Stimulated activated CD8-positive, alpha-beta memory T cell treated with anti-CD3 and anti-CD28 coated beads, Interleukin-7, amount 100 ng/mL, for 24 hours (primary cell): Measurements from ENCODE around the gene HSPH1.

Experiments
- DNase-seq: peaks from one replicate; pipeline ENCODE4 v3.0.0-alpha.2; 2020; ENCODE audit warnings: low read depth

The HSPH1 gene

DNA sequence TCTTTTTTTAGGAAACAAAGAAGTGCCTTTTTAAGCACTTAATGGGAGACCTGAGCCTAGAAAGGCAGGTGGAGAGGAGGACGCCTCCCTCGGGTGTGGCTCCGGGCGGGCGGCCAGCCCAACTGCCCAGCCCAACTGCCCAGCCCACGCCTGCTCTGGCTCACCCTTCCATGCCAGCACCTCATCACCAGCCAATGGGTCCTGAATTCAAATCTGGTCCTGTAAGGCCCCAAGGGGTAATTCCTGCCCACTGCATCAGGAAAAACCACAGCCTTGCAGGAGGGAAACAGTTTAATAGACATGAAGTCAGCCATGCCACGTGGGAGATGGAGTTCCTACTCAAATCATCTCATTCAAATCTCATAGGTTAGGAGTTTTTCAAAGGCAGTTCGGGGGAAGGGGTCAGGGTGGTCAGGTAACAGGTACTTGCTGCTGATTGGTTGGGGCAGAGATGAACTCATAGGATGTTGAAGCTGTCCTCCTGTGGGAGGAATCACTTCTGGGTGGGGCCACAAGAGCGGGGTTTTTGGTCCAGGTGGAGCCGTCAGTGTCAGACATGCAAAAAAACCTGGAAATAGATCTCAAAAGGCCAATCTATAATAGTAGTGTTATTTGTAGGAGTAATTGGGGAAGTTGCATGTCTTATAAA, 64.9 kb downstream of the HSPH1 start:
- DNase-seq: no peak

- DNase-seq: no peak
Measured at GRCh38 chr13:31094331-31095015, 67.2 kb downstream of the HSPH1 start.

DNA sequence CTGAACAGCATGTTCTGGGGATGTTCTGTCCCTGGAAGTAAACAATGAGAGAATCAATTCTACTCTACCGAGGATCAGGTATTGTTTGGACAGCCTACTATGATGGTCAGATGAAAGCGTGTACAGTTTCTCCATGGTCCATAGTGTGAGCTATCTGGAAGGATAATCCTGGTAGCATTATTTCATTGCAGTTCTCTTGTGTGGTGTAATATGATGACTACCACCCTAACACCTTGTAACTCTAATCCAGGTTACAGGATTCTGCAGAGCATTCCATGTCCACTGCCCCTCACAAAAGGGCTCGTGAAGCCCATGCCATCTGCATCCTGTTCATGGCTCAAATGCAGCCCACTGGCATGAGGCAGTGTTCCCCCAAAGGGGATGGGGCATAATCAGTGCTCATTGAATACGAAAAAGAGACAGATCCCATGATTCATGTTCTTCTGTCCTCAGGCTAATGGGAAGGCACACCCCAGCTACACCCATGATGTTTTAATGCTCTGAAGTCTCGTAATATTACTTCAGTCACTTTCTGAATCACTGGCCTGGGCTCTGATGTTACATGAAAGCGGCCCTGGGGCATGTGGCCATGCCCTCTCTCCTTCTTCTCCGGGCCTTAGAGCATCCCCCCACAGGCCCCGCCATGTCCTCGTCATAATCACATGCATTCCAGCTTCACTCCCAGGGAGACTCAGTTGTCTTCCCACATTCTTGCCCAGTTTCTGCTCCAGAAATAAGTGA, 68.4 kb downstream of the HSPH1 start:
- DNase-seq: no peak

- no peak for DNase-seq
Measured at GRCh38 chr13:31092646-31093045, 69.1 kb downstream of the HSPH1 start.

DNA sequence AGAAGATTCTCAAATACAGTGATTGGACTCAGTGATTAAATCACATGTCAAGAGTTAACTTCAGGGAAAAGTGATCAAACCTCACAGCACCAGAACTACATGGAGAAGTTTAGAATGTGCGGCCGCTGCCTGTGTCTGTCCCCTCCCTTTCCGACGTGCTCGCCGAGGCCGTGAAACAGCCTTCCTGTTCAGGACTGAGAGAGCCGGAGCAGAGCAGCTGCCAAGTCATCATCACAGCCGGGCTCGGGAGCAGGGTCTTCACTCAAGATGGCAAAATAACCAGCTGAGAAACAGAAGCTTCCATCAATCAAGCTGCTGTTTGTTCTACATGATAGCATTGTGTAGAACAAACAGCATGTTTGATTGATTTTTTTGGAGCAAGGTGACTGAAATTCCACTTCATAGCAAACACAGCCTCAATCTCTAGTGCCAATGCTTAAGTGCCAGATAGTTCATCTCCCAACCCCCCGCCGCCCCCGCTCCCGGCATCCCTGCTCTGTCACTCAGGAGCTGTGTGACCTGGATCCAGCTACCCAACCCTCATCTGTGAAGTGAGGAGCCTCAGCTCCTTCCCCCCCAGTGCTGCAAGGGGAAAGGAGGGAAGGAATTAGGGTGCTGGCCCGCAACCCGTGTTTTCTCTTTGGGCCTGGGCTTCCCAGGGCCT, 70.6 kb downstream of the HSPH1 start:
- DNase-seq: no peak

GRCh38 chr13:31090096-31090495, 71.6 kb downstream of the HSPH1 start:
- no peak for DNase-seq

DNA sequence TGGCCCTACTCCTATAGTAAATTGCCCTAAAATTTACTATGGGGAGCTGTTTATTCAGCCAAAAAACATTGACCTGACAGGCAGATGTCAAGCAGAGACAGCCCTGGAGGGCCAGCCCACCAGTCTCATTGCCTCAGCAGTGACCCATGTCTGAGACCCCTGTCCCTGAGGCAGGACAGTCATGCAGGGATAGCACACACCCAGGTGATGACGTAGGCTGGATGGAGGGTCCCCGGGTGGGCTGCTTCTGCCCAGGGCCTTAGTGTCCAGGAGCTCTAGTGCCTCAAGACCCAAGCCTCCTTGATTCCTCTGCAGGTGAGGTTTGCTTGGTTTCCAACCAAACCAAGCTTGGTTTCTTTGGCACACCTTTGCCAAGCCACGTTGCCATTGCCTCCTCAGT, 72.1 kb downstream of the HSPH1 start:
- DNase-seq: no peak

- DNase-seq: no peak
Measured at GRCh38 chr13:31088826-31089420, 72.8 kb downstream of the HSPH1 start.
